Activated CD4-positive, alpha-beta T cell treated with anti-CD3 and anti-CD28 coated beads, Interleukin-10, Interleukin-2, amounts not matched to agents 100 ng/mL and 50 ng/mL, durations not matched to agents 16 hours and 8 hours (primary cell): ENCODE results near the gene VWCE.

ENCODE experiments used
- DNase-seq: peaks from one replicate; pipeline ENCODE4 v3.0.0-alpha.2; 2020

Gene VWCE

GRCh38 chr11:61279934-61280659, 15.0 kb downstream of the VWCE start:
- DNase-seq, result no peak

GRCh38 chr11:61278001-61278470, 17.1 kb downstream of the VWCE start:
- no peak for DNase-seq

GRCh38 chr11:61277186-61278000, 17.7 kb downstream of the VWCE start:
- DNase-seq, result no peak

GRCh38 chr11:61275191-61275590, 19.9 kb downstream of the VWCE start:
- no peak for DNase-seq

- DNase-seq, result no peak
These were observed 21.0 kb downstream of the VWCE start for GRCh38 chr11:61274084-61274483.

GRCh38 chr11:61273178-61274078, 21.7 kb downstream of the VWCE start:
- no peak for DNase-seq

GRCh38 chr11:61272731-61273130, 22.4 kb downstream of the VWCE start:
- DNase-seq, result no peak

- peak; percentile 89 for DNase-seq
These were observed 24.6 kb downstream of the VWCE start for GRCh38 chr11:61270354-61271076.

GRCh38 chr11:61268588-61269250, 26.4 kb downstream of the VWCE start:
- DNase-seq, result no peak

GRCh38 chr11:61267437-61267841, 27.7 kb downstream of the VWCE start:
- no peak for DNase-seq

GRCh38 chr11:61266602-61267001, 28.5 kb downstream of the VWCE start:
- DNase-seq, result no peak

GRCh38 chr11:61265357-61265756, 29.8 kb downstream of the VWCE start:
- no peak for DNase-seq

GRCh38 chr11:61264795-61265194, 30.3 kb downstream of the VWCE start:
- no peak for DNase-seq

- no peak for DNase-seq
These were observed 30.7 kb downstream of the VWCE start for GRCh38 chr11:61264371-61264770.

- no peak for DNase-seq
These were observed 35.8 kb downstream of the VWCE start for GRCh38 chr11:61259363-61259762.

- DNase-seq, result no peak
These were observed 36.6 kb downstream of the VWCE start for GRCh38 chr11:61258546-61258945.

- no peak for DNase-seq
These were observed 38.2 kb downstream of the VWCE start for GRCh38 chr11:61256710-61257482.

GRCh38 chr11:61254403-61255025, 40.6 kb downstream of the VWCE start:
- DNase-seq, result peak; percentile 84

- peak; percentile 19 for DNase-seq
These were observed 42.8 kb downstream of the VWCE start for GRCh38 chr11:61252332-61252731.
